Prostate gland (tissue), 2 donors: ENCODE measurements around the gene MLLT10. TPM values are rescaled to one million over a fixed set of nuclear protein-coding genes. Genes with fewer than 3 reads are reported as not detected.

Source experiments
- DNase-seq: peaks from one replicate; pipeline ENCODE4 v3.0.0-alpha.2; 2019; ENCODE audit warnings: low spot score
- H3K27ac ChIP-seq, 2 donors: fragments of 200-600 bp; sonication (generic); 2 replicates each; pipeline ENCODE4 v1.5.1; 2017 to 2019
- H3K27me3 ChIP-seq: fragments of 200-600 bp; sonication (generic); replicated peaks from 2 replicates; pipeline ENCODE4 v1.5.1; 2019; ENCODE audit not compliant: insufficient read depth
- H3K36me3 ChIP-seq, 2 donors: fragments of 200-600 bp; sonication (generic); 1 replicate in 1 of 2; 2 replicates in 1 of 2; pipeline versions ENCODE4 v1.5.1 to v1.8.1; 2017 to 2019
- H3K4me1 ChIP-seq: fragments of 200-600 bp; sonication (generic); replicated peaks from 2 replicates; pipeline ENCODE4 v1.5.1; 2019
- H3K4me3 ChIP-seq, 2 donors: fragments of 200-600 bp; sonication (generic); 2 replicates each; pipeline ENCODE4 v1.5.1; 2017 to 2019
- H3K9me3 ChIP-seq: fragments of 200-600 bp; sonication (generic); 2 replicates; pipeline ENCODE4 v1.5.1; 2017
- POLR2A ChIP-seq: fragments of 450-650 bp; IDR thresholded peaks from one replicate; pipeline ENCODE4 v1.6.1; 2016; ENCODE audit warnings: antibody characterized with exemption, mild to moderate bottlenecking
- POLR2AphosphoS5 ChIP-seq: sonication (generic); formaldehyde crosslinking; IDR thresholded peaks from one replicate; pipeline ENCODE4 v1.6.1; 2017; ENCODE audit warnings: antibody characterized with exemption
- WGBS: methylation state at CpG from one replicate; pipeline ENCODE4 v1.1.5; 2018; 5-methylcytosine and 5-hydroxymethylcytosine counted together
- intact Hi-C: fragments of 100-400 bp; cut with DNase I; formaldehyde crosslinking; loops from one replicate; pipeline ENCODE4 v1.14.2; 2022
- total RNA-seq, 2 donors: library from RNA; depleted of rRNA; stranded (reverse); fragments of >200 nt; gene quantifications; one replicate each; pipeline ENCODE4 v1.1.0, GENCODE V29; 2016
- TF ChIP-seq, protein P1 (sequence below), 4 experiments: fragments of 200-600 bp in 2 of 4; fragments of 450-650 bp in 2 of 4; sonication (generic) in 2 of 4; IDR thresholded peaks; 1 replicate in 3 of 4; 2 replicates in 1 of 4; pipeline ENCODE4 v1.5.1; 2016 to 2019; ENCODE audit warnings: antibody characterized with exemption in 4 of 4, mild to moderate bottlenecking in 2 of 4, moderate library complexity in 2 of 4

Gene MLLT10
- total RNA-seq, 2 donors from 2014 or later = 31.2 to 68.3 TPM

DNA sequence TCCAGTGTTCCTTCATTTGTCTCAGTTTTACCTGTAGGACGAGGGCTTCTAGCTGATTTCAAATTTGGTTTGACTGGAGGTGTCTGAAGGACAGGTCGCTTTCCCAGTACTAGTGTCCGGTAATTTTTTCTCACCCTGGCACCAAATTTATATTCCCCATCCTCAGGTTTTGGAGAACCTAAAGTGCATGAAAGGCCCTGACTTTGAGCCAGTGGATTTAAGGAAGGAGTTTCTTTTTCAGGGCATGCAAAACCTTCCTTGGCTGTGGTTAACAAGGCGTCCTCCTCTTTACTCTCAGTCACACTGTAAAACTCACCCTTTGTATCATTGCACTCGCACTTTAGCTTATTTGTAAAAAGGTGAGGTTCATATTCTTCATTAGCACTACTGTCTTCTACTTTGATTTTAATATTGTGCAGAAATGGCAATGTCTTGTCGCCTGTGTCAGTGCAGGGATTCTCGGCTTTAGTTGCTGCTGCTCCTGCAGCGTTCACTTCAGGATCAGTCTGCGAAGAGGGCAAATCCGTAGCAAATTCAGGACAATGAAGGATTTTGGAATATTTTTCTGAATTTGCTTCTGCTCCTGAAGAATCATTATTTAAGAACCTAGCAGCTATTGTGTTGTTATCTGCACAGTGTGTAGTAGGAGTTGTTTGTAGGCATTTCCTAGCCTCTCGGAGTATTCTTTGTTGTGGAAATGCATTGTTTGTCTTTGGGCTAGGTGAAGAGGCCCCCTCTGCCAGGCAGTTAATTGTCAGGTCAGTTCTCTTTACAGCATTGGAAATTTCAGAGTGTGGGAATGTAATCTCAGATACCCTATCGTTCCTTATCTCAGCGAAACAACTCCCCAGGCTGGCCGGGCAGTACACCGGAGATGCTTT lies 18.4 kb upstream of the MLLT10 start:
- H3K27ac ChIP-seq = peak overlapping the region in 1 of 2 donors; percentile 80
- WGBS = 55% methylated on average over 15 of the region's 15 CpGs
- intact Hi-C loops = no loop called here

GRCh38 chr10:21516242-21517131 lies 17.5 kb upstream of the MLLT10 start:
- Histone ChIP-seq H3K27me3 (no peaks in the 10 kb centered on the region), H3K27ac (peak overlapping the region; percentile 80 to 81), H3K4me1 (no peaks in the 10 kb centered on the region), H3K4me3 (peak overlapping the region; percentile 45 to 52), H3K36me3 (no peaks in the 10 kb centered on the region), H3K9me3 (no peaks in the 10 kb centered on the region)
- intact Hi-C loops = no loop called here
- DNase-seq = peak; percentile 57
- 1% methylated on average over 84 of the region's 86 CpGs for WGBS
- TF ChIP-seq POLR2A (no peak), POLR2AphosphoS5 (peak; percentile 5)
- TF ChIP-seq, protein P1, sequence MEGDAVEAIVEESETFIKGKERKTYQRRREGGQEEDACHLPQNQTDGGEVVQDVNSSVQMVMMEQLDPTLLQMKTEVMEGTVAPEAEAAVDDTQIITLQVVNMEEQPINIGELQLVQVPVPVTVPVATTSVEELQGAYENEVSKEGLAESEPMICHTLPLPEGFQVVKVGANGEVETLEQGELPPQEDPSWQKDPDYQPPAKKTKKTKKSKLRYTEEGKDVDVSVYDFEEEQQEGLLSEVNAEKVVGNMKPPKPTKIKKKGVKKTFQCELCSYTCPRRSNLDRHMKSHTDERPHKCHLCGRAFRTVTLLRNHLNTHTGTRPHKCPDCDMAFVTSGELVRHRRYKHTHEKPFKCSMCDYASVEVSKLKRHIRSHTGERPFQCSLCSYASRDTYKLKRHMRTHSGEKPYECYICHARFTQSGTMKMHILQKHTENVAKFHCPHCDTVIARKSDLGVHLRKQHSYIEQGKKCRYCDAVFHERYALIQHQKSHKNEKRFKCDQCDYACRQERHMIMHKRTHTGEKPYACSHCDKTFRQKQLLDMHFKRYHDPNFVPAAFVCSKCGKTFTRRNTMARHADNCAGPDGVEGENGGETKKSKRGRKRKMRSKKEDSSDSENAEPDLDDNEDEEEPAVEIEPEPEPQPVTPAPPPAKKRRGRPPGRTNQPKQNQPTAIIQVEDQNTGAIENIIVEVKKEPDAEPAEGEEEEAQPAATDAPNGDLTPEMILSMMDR (IDR thresholded peaks at IDR 0.05) = no peak

More for the DNA sequence above, 18.4 kb upstream of the MLLT10 start:
- Histone ChIP-seq H3K36me3 (no peaks in the 10 kb centered on the region), H3K4me3 (peak overlapping the region; percentile 45 to 52), H3K9me3 (no peaks in the 10 kb centered on the region), H3K4me1 (no peaks in the 10 kb centered on the region), H3K27me3 (no peaks in the 10 kb centered on the region)
- TF ChIP-seq, protein P1 (IDR thresholded peaks at IDR 0.05) = no peak
- TF ChIP-seq POLR2AphosphoS5 (no peak), POLR2A (no peak)
- DNase-seq = no peak

GRCh38 chr10:21517134-21518031 lies 16.6 kb upstream of the MLLT10 start:
- peak overlapping the region; percentile 80 to 81 for H3K27ac ChIP-seq
- TF ChIP-seq POLR2AphosphoS5 = no peak
- peak; percentile 9 for TF ChIP-seq POLR2A
- TF ChIP-seq, protein P1 (IDR thresholded peaks at IDR 0.05) = peak in 1 of 4 experiments; percentile 8
- H3K4me1 ChIP-seq = no peaks in the 10 kb centered on the region
- DNase-seq = peak; percentile 62
- no peaks in the 10 kb centered on the region for H3K9me3 ChIP-seq
- no peaks in the 10 kb centered on the region for H3K27me3 ChIP-seq
- H3K4me3 ChIP-seq = peak overlapping the region; percentile 45 to 52
- intact Hi-C loops = no loop called here
- under 1% methylated on average over 52 of the region's 73 CpGs for WGBS
- H3K36me3 ChIP-seq = no peaks in the 10 kb centered on the region

DNA sequence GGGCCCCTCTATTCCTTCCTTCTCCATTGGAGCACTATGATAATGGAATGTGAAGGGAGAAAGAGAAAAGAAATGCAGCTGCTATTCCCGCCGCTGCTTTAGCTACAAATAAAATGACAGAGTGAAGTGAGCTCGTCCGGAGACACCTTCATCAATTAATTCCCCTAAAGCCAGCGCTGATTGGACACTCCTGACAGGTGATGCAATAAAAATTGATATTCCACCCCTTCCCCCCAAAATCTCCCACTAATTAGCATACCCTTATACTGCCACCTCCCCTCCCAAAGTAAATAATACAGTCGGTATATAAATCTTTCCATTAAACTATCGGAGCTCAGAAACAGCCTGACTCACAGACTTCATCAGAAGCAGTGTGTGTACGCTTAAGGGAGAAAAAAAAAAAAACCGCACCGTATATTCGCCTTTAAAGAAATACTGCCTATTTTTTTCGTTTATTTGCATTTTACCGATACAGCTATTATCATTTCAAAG lies 15.8 kb upstream of the MLLT10 start:
- TF ChIP-seq POLR2AphosphoS5 (peak; percentile 60), POLR2A (no peak)
- H3K27me3 ChIP-seq = no peaks in the 10 kb centered on the region
- intact Hi-C loops = no loop called here
- H3K36me3 ChIP-seq = no peaks in the 10 kb centered on the region
- peak; percentile 52 for DNase-seq
- peak overlapping the region; percentile 80 to 81 for H3K27ac ChIP-seq
- peak overlapping the region; percentile 45 to 52 for H3K4me3 ChIP-seq
- 5% methylated on average over 13 of the region's 13 CpGs for WGBS
- H3K4me1 ChIP-seq = no peaks in the 10 kb centered on the region
- no peaks in the 10 kb centered on the region for H3K9me3 ChIP-seq
